Measurements from ENCODE around the gene RERE. TPM values are rescaled to one million over a fixed set of nuclear protein-coding genes. Genes with fewer than 3 reads are reported as not detected.

Gene RERE
- polyA plus RNA-seq, 2 donors = 14.0 to 24.4 TPM

DNA sequence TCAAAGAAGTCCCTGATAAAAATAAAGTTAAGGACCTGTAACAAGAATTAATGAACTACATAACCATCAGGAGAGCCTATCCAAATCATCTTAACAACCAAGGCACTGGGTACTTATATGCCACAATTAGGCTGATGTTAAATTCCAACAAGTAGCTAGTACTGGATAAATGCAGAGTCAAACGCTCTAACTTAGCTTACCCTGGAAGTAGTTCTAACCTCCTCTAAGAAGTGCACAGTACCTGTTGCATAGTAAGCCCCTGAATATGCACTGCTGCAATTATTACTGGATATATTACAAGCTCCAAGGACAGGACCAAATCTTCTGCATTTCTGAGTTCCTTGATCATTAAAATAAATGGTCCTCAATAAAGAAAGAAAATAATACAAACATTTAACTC, 125.8 kb downstream of the RERE start:
- Histone ChIP-seq H3K27me3 (ENCODE audit: control insufficient read depth in 1 of 2, insufficient read depth in 2 of 2, low read length in 2 of 2) (no peaks in the 10 kb centered on the region), H3K9me3 (ENCODE audit: control insufficient read depth in 2 of 2, insufficient read depth in 1 of 2, low read depth in 1 of 2, low read length in 1 of 2) (no peaks in the 10 kb centered on the region), H3K4me3 (ENCODE audit: low read depth in 1 of 2, low read length in 2 of 2) (no peak overlapping the region), H3K4me1 (ENCODE audit: control insufficient read depth in 2 of 2, insufficient read depth in 2 of 2, low read length in 1 of 2) (no peaks in the 10 kb centered on the region), H3K36me3 (ENCODE audit: control insufficient read depth in 2 of 2, insufficient read depth in 2 of 2, low read length in 1 of 2) (no peaks in the 10 kb centered on the region), H3K27ac (ENCODE audit: low read depth in 2 of 2, low read length in 1 of 2) (no peak overlapping the region)
- WGBS, 2 donors = 93 to 94% methylated on average over 1 of the region's 1 CpG

- WGBS, 2 donors = 97 to 98% methylated on average over 4 of the region's 4 CpGs
- Histone ChIP-seq H3K4me1 (ENCODE audit: control insufficient read depth in 2 of 2, insufficient read depth in 2 of 2, low read length in 1 of 2) (no peaks in the 10 kb centered on the region), H3K9me3 (ENCODE audit: control insufficient read depth in 2 of 2, insufficient read depth in 1 of 2, low read depth in 1 of 2, low read length in 1 of 2) (no peaks in the 10 kb centered on the region), H3K4me3 (ENCODE audit: low read depth in 1 of 2, low read length in 2 of 2) (no peak overlapping the region), H3K27me3 (ENCODE audit: control insufficient read depth in 1 of 2, insufficient read depth in 2 of 2, low read length in 2 of 2) (no peaks in the 10 kb centered on the region), H3K27ac (ENCODE audit: low read depth in 2 of 2, low read length in 1 of 2) (no peak overlapping the region), H3K36me3 (ENCODE audit: control insufficient read depth in 2 of 2, insufficient read depth in 2 of 2, low read length in 1 of 2) (no peaks in the 10 kb centered on the region)
Measured at GRCh38 chr1:8690253-8690525, 127.3 kb downstream of the RERE start.

- H3K27ac ChIP-seq (ENCODE audit: low read depth in 2 of 2, low read length in 1 of 2) = no peak overlapping the region
- no peaks in the 10 kb centered on the region for H3K27me3 ChIP-seq (ENCODE audit: control insufficient read depth in 1 of 2, insufficient read depth in 2 of 2, low read length in 2 of 2)
- no peaks in the 10 kb centered on the region for H3K4me1 ChIP-seq (ENCODE audit: control insufficient read depth in 2 of 2, insufficient read depth in 2 of 2, low read length in 1 of 2)
- 90 to 93% methylated on average over 6 of the region's 6 CpGs for WGBS, 2 donors
- no peak overlapping the region for H3K4me3 ChIP-seq (ENCODE audit: low read depth in 1 of 2, low read length in 2 of 2)
- H3K36me3 ChIP-seq (ENCODE audit: control insufficient read depth in 2 of 2, insufficient read depth in 2 of 2, low read length in 1 of 2) = no peaks in the 10 kb centered on the region
- H3K9me3 ChIP-seq (ENCODE audit: control insufficient read depth in 2 of 2, insufficient read depth in 1 of 2, low read depth in 1 of 2, low read length in 1 of 2) = no peaks in the 10 kb centered on the region
Measured at GRCh38 chr1:8689431-8690252, 127.8 kb downstream of the RERE start.

DNA sequence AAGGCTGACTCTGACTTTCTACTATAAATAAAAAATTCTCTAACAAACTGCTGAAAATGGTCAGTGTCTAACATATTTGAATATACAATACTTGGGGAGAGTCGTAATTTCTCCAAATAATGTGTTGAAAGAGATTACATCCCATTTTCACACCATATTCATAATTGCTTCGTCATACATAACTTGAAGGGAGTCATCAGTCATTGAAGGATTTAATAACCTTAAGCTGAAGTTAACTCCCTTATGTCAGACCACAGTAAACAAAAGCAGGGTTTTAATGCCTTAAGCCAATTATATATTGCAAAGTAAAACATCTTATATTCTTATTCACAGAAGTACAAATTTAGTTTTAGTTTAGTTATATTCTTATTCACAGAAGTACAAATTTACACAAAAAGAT, 129.9 kb downstream of the RERE start:
- no peak overlapping the region for H3K27ac ChIP-seq (ENCODE audit: low read depth in 2 of 2, low read length in 1 of 2)
- WGBS, 2 donors = 56 to 58% methylated on average over 2 of the region's 2 CpGs
- no peak overlapping the region for H3K4me3 ChIP-seq (ENCODE audit: low read depth in 1 of 2, low read length in 2 of 2)

GRCh38 chr1:8687039-8687438, 130.4 kb downstream of the RERE start:
- H3K27me3 ChIP-seq (ENCODE audit: control insufficient read depth in 1 of 2, insufficient read depth in 2 of 2, low read length in 2 of 2) = no peaks in the 10 kb centered on the region
- H3K27ac ChIP-seq (ENCODE audit: low read depth in 2 of 2, low read length in 1 of 2) = no peak overlapping the region
- H3K4me1 ChIP-seq (ENCODE audit: control insufficient read depth in 2 of 2, insufficient read depth in 2 of 2, low read length in 1 of 2) = no peaks in the 10 kb centered on the region
- H3K4me3 ChIP-seq (ENCODE audit: low read depth in 1 of 2, low read length in 2 of 2) = no peak overlapping the region
- H3K9me3 ChIP-seq (ENCODE audit: control insufficient read depth in 2 of 2, insufficient read depth in 1 of 2, low read depth in 1 of 2, low read length in 1 of 2) = no peaks in the 10 kb centered on the region
- WGBS, 2 donors = 40 to 42% methylated on average over 4 of the region's 4 CpGs
- H3K36me3 ChIP-seq (ENCODE audit: control insufficient read depth in 2 of 2, insufficient read depth in 2 of 2, low read length in 1 of 2) = no peaks in the 10 kb centered on the region

More for the DNA sequence above, 129.9 kb downstream of the RERE start:
- Histone ChIP-seq H3K36me3 (ENCODE audit: control insufficient read depth in 2 of 2, insufficient read depth in 2 of 2, low read length in 1 of 2) (no peaks in the 10 kb centered on the region), H3K4me1 (ENCODE audit: control insufficient read depth in 2 of 2, insufficient read depth in 2 of 2, low read length in 1 of 2) (no peaks in the 10 kb centered on the region), H3K27me3 (ENCODE audit: control insufficient read depth in 1 of 2, insufficient read depth in 2 of 2, low read length in 2 of 2) (no peaks in the 10 kb centered on the region), H3K9me3 (ENCODE audit: control insufficient read depth in 2 of 2, insufficient read depth in 1 of 2, low read depth in 1 of 2, low read length in 1 of 2) (no peaks in the 10 kb centered on the region)

DNA sequence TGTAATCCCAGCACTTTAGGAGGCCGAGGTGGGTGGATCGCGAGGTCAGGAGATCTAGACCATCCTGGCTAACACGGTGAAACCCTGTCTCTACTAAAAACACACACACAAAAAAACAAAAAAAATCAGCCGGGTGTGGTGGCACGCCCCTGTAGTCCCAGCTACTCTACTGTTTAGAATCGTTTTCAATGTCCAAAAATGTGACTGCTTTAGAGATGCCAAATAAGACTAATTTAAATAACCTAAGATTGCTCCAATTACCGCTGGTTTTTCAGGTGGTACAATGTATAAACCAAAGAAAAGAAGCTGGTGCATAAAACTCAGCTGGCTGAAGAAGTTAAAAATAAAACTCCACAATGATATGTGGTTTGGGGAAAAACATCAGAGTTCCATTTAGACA, 132.0 kb downstream of the RERE start:
- Histone ChIP-seq H3K27ac (ENCODE audit: low read depth in 2 of 2, low read length in 1 of 2) (no peak overlapping the region), H3K36me3 (ENCODE audit: control insufficient read depth in 2 of 2, insufficient read depth in 2 of 2, low read length in 1 of 2) (no peaks in the 10 kb centered on the region), H3K27me3 (ENCODE audit: control insufficient read depth in 1 of 2, insufficient read depth in 2 of 2, low read length in 2 of 2) (no peaks in the 10 kb centered on the region), H3K4me1 (ENCODE audit: control insufficient read depth in 2 of 2, insufficient read depth in 2 of 2, low read length in 1 of 2) (no peaks in the 10 kb centered on the region), H3K4me3 (ENCODE audit: low read depth in 1 of 2, low read length in 2 of 2) (no peak overlapping the region), H3K9me3 (ENCODE audit: control insufficient read depth in 2 of 2, insufficient read depth in 1 of 2, low read depth in 1 of 2, low read length in 1 of 2) (no peaks in the 10 kb centered on the region)
- WGBS, 2 donors = 76 to 78% methylated on average over 8 of the region's 8 CpGs

DNA sequence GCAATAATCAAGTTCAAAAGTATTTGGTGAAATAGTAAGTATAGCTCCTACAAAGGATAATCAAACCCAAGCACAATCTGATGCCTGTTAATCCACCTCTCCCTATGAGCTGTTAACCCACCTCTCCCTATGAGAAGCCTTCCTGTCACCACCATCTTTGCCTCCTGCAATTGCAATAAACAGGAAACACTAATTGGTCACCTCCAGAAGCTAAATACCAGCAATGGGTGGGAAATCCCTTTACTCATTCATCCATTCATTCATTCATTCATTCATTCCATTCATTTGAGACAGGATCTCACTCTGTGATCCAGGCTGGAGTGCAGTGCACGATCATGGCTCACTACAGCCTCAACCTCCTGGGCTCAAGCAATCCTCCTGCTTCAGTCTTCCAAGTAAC, 132.8 kb downstream of the RERE start:
- 95 to 97% methylated on average over 1 of the region's 1 CpG for WGBS, 2 donors
- no peaks in the 10 kb centered on the region for H3K4me1 ChIP-seq (ENCODE audit: control insufficient read depth in 2 of 2, insufficient read depth in 2 of 2, low read length in 1 of 2)

DNA sequence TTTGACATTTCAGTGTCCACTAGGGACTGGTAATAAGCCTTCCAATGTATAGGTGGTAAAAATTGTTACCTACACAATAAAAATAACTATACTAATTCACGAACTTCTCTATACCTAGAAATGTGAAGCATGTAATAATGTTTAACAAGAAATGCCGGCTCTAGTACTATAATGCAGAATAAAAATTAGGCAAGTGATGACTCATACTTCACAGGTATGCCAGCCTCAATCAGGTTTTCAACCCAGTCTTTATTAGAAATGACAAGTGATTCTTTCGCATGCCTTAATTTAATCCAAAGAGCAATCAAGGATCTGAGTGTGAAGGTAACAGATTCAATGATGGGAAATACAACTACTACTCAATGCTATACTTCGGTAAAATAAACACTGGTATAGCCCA, 134.9 kb downstream of the RERE start:
- no peaks in the 10 kb centered on the region for H3K4me1 ChIP-seq (ENCODE audit: control insufficient read depth in 2 of 2, insufficient read depth in 2 of 2, low read length in 1 of 2)
- H3K36me3 ChIP-seq (ENCODE audit: control insufficient read depth in 2 of 2, insufficient read depth in 2 of 2, low read length in 1 of 2) = no peaks in the 10 kb centered on the region
- H3K27me3 ChIP-seq (ENCODE audit: control insufficient read depth in 1 of 2, insufficient read depth in 2 of 2, low read length in 2 of 2) = no peaks in the 10 kb centered on the region
- no peak overlapping the region for H3K4me3 ChIP-seq (ENCODE audit: low read depth in 1 of 2, low read length in 2 of 2)
- 53 to 66% methylated on average over 4 of the region's 4 CpGs for WGBS, 2 donors
- no peaks in the 10 kb centered on the region for H3K9me3 ChIP-seq (ENCODE audit: control insufficient read depth in 2 of 2, insufficient read depth in 1 of 2, low read depth in 1 of 2, low read length in 1 of 2)
- H3K27ac ChIP-seq (ENCODE audit: low read depth in 2 of 2, low read length in 1 of 2) = no peak overlapping the region

More for the DNA sequence above, 132.8 kb downstream of the RERE start:
- Histone ChIP-seq H3K9me3 (ENCODE audit: control insufficient read depth in 2 of 2, insufficient read depth in 1 of 2, low read depth in 1 of 2, low read length in 1 of 2) (no peaks in the 10 kb centered on the region), H3K36me3 (ENCODE audit: control insufficient read depth in 2 of 2, insufficient read depth in 2 of 2, low read length in 1 of 2) (no peaks in the 10 kb centered on the region), H3K27ac (ENCODE audit: low read depth in 2 of 2, low read length in 1 of 2) (peak overlapping the region in 1 of 2 donors; percentile 4), H3K27me3 (ENCODE audit: control insufficient read depth in 1 of 2, insufficient read depth in 2 of 2, low read length in 2 of 2) (no peaks in the 10 kb centered on the region), H3K4me3 (ENCODE audit: low read depth in 1 of 2, low read length in 2 of 2) (no peak overlapping the region)

DNA sequence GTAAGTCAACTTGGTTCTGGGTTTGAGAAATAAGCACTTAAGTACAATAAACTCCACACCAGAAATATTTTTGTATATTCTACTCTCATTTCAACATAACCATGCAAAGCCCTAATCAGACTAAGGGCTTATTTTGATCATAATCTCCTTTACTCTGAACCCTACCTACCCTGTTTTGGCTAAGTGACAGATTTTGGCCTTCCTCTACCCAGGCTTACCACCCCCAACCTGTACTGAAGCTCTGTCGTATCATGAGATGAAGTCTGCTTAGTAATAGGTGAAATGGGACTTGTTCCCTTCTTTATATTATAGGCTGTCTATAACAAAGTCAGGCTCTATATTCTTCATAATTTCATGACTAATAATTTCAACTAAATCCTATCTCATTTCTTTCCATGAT, 135.5 kb downstream of the RERE start:
- Histone ChIP-seq H3K9me3 (ENCODE audit: control insufficient read depth in 2 of 2, insufficient read depth in 1 of 2, low read depth in 1 of 2, low read length in 1 of 2) (no peaks in the 10 kb centered on the region), H3K27ac (ENCODE audit: low read depth in 2 of 2, low read length in 1 of 2) (no peak overlapping the region), H3K4me1 (ENCODE audit: control insufficient read depth in 2 of 2, insufficient read depth in 2 of 2, low read length in 1 of 2) (no peaks in the 10 kb centered on the region), H3K36me3 (ENCODE audit: control insufficient read depth in 2 of 2, insufficient read depth in 2 of 2, low read length in 1 of 2) (no peaks in the 10 kb centered on the region), H3K27me3 (ENCODE audit: control insufficient read depth in 1 of 2, insufficient read depth in 2 of 2, low read length in 2 of 2) (no peaks in the 10 kb centered on the region), H3K4me3 (ENCODE audit: low read depth in 1 of 2, low read length in 2 of 2) (no peak overlapping the region)
- 62 to 85% methylated on average over 1 of the region's 1 CpG for WGBS, 2 donors
